ENCODE results near the gene C5AR2.
"Not testable (repeated sequence)": the region's sequence is repeated elsewhere in the genome, so short reads cannot be mapped to it uniquely, and the experiment has no call there.

GRCh38 chr19:47346024-47346423 is 14.0 kb downstream of the C5AR2 start:
- TF ChIP-seq, protein P1, sequence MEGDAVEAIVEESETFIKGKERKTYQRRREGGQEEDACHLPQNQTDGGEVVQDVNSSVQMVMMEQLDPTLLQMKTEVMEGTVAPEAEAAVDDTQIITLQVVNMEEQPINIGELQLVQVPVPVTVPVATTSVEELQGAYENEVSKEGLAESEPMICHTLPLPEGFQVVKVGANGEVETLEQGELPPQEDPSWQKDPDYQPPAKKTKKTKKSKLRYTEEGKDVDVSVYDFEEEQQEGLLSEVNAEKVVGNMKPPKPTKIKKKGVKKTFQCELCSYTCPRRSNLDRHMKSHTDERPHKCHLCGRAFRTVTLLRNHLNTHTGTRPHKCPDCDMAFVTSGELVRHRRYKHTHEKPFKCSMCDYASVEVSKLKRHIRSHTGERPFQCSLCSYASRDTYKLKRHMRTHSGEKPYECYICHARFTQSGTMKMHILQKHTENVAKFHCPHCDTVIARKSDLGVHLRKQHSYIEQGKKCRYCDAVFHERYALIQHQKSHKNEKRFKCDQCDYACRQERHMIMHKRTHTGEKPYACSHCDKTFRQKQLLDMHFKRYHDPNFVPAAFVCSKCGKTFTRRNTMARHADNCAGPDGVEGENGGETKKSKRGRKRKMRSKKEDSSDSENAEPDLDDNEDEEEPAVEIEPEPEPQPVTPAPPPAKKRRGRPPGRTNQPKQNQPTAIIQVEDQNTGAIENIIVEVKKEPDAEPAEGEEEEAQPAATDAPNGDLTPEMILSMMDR (conservative IDR thresholded peaks at IDR 0.05): not testable (repeated sequence)
- not testable (repeated sequence) for TF ChIP-seq ZFX (IDR thresholded peaks at IDR 0.05)
